HS-27A (cell line): ENCODE data around the gene LMX1A.
A peak's percentile ranks its signal among the peaks of the same experiment; 100 is the strongest.

ENCODE experiments used
- DNase-seq: peaks from one replicate; pipeline ENCODE4 v3.0.0-alpha.2; 2012; ENCODE audit warnings: low read depth, missing footprints

Gene LMX1A

DNA sequence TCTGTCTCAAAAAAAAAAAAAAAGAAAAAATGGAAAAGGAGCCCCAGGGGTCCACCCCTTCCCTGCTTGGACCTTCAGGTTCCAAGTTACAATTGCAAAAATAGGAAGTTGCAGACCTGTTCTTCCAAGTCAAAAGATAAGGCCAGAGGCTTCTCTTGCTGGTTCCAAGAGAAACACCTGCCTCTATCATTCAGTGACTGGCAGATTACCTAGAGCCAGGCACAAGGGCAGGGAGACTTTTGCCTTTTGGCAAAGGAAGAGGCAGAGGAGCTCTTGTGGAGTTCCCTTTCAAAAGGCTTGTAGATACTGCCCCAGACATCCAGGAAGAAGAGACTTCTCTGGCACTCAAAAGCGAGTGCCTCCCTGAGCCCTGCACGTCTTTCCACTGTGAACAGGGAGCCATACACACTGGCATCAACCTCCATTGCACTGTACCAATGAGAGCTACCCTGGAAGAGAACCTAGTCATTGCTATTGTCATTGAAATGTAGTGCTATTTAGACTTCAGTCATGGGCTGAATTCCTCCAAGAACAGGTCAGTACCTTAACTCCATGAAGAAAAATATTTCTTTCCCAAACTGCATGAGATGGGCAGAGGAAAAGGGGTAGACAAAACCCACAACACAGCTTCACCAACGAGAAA is 91.2 kb downstream of the LMX1A start:
- no peak for DNase-seq

DNA sequence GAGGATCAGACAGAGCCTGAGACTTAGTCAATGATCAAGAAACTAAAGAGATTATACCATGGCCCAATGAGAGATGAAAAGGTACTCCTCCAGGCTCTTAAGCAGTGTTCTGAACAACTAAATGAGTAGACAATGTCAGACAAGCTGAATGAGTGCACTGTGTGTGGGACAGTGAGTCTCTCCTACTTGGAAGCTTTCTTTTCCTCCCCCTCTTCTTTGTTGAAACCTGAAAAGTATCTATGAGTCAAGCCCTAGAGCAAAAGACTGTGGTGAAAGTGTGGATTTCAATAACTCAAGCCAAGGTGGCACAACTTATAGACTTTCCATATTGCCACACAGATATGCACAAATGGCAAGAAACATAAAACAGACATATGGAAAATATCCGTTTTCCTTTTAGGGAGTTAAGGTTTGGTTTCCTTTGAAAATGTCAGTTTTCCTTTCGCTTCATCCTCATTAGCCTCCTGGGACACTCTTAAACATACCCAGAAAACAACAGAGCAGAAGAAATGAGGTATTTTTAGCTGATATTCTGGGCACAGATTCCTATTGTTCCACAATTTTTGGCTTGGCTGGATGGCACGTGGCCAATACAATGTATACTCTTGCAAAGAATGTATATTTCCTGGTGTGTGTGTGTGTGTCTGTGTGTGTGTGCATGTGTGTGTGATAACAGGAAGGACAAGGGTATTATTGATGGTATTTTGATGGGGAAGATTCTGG is 96.6 kb downstream of the LMX1A start:
- no peak for DNase-seq

DNA sequence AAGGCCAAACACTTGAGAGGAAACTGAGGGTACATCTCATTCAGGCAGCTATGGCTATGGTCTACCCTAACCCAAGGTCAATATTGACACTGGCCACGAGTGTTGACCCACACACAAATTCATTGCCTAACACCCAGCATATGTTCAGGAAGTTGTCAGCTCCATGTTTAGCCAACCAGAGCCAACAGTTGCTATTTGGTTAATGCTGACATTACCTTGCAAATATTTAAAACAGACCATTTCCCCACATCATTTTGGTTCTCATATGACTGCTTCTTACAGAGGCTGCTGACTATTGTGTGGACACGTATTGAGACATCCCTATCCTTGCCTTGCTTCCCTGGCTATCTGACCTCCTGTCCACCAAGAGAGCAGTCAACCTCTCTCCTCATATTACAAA is 97.3 kb downstream of the LMX1A start:
- no peak for DNase-seq

DNA sequence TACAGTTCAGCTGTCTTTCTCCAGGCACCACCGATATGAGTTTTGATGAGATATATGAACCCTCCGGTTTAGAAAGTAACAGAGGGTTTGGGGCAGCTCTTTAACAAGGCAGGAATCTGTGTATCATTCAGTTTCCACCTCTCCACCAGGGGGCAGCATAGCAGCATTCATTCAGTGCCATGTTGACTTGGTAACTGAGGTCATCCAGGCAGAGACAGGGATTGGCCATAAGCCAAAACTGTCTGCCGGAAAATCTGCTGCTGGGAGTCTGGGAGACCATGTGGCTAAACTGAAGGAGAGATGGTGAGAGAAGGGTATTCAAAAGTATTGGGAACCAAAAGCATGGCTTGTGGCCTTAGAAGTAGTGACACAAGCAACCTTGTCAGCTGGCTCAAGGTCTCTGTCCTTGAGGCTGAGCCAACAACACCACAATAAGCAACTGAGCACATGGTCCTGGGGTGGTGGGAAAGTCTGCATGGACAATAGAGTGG is 98.5 kb downstream of the LMX1A start:
- peak; percentile 11 for DNase-seq

DNA sequence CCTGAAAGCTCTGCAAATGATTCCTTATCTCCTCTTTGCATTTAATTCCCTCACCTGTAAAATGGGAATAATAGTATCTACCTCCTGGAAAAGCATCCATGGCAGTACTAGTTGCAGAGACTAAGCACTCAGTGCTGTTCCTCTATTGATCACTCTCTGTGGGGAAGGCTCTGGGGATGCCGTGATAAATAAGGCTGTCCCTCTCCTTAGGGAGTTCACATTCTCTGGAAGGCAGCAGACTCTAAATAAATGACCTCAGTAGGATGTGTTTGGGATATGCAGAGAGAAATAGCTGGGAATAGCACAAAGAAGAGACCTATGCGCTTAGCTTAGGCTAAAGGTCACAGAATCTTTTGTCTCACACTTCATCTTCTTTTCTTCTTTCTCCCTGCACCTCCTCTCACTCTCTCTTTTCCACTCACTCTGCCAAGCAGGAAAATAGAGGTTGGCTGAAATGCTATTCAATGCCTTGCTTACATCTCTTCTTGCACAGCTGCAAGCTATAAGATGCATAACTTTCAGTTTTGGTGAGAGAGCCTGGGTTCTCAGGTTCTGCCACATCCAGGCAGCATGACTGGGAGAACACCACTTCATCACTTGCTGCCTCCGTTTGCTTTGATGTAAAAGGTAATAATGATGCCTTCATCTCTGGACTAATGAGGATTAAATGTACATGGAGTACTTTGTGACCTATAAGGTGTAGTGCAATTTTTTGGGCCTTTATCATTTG is 101.5 kb downstream of the LMX1A start:
- DNase-seq: no peak

DNA sequence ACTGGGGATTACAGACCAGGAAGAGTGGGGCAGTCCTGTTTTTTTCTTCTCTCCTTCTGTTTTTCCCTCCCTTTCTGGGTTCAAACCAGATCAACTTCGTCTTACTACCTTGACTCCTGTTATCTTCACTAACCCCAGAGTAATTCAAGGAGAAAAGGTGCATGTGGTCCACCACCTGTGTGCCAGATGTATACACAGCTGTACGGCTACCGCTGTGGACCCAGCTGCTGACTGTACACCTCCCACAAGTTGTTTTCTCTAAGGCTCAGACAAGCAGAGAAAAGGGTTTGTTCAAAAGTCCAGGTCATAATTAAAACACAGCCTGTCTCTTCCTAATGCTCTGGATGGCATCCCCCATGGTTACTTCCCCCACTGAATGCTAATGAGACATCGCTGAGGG is 102.1 kb downstream of the LMX1A start:
- DNase-seq: no peak

DNA sequence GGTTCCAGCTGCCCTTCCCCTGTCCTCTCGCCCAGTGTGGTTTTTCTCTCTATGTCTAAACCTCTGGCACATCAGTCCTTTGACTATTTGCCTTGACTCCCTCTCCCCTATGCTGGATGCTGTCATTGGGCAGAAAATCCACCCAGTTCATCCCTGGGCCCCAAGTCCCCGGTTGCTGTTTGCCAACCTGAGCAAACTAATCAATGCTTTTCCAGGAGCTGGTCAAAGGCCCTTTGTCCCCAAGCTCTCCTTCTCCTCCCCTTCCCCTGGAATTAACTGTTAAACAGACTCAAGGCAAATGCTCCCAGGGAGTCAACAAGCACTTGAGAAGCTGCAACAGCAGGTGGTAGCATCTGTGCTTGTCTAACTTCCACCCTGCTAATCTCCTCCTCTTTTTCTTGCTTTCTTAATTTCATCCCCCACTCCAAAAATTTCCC is 102.7 kb downstream of the LMX1A start:
- no peak for DNase-seq

DNA sequence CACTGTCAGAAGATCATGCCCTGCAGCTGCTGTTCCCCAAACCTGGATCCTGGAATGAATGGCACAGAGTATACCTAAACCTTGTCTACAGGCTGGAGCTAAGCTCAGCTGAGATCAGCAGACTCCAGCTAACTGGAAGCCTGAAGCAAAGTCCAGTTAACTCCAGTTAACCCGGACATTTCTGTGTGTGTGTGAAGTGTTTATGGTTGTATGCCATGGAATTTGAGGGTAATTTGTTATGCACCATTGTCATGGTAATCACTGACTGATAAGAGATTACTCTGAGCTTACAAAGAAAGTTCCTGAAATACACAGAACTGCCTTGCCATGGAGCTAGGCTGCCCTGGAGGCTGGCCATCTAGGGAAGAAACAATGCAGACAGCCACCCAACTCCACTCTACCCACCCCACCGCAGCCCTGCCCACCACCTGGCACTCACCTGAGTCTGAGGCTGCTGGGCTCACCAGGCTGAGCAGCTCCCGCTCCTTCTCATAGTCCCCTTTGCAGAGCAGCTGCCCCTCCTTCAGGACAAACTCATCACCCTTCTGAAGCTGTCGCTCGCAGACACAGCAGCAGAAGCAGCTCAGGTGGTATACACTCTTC is 107.4 kb downstream of the LMX1A start:
- no peak for DNase-seq

DNA sequence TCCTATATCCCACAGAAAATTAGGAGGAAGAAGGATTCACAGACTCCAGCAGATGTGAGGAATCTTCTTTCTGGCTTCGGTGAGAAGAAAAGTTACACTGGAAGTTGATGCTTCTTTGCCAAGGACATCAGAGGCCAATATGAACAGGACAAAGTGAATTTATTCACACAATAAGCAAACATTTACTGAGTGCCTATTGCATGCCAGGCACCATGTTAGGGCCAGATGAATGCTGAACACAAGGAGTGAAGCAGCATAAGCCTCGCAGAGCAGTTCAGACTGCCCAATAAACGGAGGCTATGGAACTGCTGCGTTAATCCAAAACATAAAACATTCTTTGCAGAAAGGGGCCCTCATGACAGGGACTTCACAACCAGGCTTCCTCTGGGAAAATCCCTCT is 114.6 kb downstream of the LMX1A start:
- no peak for DNase-seq

DNA sequence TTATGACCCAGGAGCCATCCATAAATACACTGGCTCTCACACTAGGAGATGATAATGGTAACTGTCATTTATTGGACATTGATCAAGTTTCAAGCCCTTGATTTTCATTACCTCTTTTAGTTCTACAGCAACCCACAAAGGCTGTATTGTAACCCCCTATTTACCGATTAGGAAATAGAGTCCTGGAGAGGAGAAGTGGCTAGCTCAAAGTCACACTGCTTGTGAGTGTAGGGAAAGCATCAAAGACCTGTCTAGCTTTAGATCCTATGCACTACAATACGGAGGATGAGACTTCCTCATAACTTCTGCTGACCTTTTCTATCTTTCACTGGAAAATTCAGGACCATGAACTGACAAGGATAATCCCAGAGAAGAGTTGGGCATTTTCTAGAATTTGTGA is 115.2 kb downstream of the LMX1A start:
- no peak for DNase-seq

DNA sequence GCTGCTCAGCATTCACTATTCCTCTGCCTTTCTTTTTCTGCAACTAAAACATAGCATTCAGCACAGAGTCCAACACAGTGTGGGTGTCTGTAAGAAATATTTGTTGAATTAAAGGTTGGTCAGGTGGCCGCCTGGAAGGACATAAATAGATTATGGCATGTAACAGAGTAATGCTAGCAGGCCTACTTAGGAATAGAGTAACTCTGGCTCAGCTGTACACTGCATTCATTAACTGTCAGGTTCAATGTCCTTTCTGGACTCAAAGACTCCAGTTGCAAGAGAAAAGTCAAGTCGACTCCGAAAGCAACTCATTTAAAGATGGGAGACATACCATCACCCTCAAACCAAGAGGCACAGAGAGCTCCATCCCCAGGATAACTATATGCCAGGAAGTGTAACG is 116.0 kb downstream of the LMX1A start:
- no peak for DNase-seq

DNA sequence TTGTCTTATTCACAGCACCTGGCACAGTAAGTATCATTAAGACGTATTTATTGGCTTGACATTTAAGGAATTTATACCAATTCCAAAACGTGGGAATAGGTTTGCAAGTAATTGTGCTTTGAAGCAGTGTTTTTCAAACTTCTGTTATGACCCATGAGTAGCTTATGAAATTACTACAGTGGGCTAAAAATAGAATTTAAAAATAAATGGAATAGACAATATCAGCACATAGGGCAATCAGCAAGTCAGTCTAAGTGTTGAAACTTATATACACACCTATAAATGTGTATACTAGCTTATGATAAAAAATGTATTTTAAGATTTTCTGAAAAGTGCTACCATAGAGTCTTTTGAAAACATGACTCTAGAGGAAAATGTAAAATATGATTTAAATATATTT is 116.6 kb downstream of the LMX1A start:
- no peak for DNase-seq

DNA sequence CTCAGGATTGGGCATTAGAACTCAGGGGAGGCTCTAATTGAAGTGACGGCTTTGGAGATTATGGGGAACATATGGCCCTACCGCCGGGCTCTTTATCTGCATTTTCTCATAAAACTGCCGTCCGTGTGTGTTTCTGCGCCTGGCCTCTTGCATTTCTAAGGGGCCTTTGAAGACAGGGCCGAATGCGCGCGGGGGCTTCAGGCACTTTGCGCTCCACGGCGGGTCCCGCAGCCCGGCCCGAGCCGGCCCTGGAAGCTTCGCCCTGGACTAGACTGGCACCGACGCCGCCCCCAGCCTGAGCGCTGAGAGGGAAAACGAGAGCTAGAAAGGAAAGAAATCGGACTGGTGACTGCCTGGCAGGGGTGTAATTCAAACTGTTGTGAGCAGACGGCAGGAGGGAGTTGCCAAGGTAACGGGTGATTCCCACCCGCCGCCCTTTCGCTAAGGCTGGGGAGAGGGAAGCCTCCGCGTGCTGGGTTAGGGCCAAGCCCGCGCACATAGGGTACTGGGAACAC is 120.7 kb downstream of the LMX1A start:
- no peak for DNase-seq

DNA sequence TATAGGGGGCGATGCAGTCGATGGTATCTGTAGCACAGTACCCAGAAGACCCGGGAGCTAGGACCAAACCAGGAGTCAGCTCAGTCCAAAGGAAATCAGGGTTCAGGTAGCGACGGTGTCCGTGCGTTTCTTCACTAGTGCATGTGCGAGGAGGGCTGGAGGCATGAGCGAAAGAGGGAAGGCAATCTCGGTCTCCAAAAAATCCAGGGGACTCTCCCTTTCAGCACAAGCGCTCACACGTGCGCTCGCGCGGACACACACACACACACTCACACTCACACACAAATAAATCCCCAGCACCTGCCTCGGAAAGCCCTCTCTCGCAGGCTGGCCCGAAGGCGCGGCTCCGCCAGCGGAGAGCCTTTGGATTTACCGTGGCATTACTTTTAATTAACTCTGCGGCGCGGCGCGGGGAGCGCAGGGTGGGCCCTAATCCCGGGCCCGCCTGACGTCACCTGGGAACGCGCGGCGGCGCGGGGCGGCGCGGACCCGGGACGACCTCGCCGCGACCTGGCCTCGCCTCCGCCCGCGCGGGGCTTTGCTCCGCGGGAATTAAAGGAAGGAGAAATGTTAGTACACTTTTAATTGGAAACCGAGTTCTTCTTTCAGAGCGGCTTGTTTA is 121.2 kb downstream of the LMX1A start:
- DNase-seq: no peak

DNA sequence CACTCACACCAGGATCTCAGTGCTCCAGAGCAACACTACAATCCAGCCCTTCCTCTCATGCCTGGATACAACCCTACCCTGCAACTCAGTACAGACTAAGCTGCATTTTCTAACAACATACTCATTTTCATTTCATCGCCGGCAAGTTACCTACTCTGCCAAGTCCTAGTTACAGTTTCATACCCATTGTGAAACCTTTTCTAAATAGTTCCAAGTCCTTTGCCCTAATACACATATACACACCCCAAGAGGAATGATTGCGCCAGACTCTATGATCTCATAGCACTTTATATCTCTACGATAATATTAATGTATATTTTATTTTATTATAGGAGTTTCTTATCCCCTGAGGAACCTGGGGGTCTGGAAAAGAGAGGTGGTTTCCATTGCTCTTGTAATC is 122.4 kb downstream of the LMX1A start:
- DNase-seq: no peak

DNA sequence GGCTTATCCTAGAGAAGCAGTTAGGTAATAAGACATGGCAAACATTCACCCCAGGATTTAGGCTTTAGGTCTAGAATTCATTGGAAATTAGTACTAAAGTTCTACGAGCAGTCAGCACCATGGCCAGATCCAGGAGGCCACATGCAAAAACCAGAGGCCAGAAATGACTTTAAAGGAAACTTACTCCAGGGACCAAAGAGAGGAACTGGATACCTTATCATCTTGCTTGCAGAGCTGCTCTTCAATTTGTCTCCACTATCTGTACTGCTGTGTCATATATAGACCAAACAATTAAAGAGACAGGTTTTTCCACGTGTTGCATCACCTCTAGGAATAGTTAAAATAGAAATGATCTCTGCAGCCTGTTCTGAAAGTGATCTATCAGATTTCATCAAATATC is 127.8 kb downstream of the LMX1A start:
- DNase-seq: no peak

DNA sequence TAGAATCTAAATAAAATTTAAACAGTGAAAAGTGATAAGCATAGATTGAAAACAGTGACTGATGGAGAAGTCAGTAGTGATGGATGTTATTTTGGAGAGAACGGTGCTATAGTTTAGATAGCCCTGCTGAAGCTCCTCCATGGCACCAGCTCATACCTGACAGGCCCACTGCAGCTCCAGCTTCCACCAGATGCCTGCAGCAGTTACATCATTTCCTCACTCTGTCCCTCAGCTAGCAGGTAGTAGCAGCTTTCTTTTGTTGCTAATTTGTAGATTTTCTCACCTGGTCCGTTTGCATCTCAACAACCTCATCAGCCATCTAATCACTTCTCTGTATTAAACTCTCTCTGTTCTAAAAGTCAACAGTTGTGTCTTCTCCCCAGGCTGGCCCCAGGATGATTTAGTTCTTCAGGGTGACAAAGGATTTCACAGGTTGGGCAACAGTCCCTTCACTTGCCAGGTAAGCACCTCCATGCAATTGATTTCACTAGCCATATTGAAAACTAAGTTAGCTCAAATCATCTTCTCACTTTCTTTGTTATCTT is 128.3 kb downstream of the LMX1A start:
- DNase-seq: no peak

DNA sequence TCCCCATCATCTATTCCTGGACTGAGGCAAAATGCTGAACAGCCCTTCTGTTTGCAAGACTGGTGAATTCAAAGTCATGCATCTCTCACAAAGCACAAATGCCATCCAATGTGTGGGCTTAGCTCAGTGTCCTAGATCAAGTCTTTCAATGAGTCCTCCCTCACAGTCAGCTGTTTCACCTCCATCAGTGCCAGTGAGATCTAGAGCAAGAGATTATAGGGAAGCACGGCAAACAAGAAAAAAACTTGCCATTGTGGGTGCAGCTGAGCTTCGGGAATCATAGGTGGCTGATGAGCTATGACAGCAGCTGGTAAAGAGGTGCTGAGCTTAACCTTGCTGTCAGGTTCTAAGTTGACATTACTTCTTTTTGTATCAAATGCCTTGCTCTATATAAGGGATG is 130.2 kb downstream of the LMX1A start:
- DNase-seq: no peak

DNA sequence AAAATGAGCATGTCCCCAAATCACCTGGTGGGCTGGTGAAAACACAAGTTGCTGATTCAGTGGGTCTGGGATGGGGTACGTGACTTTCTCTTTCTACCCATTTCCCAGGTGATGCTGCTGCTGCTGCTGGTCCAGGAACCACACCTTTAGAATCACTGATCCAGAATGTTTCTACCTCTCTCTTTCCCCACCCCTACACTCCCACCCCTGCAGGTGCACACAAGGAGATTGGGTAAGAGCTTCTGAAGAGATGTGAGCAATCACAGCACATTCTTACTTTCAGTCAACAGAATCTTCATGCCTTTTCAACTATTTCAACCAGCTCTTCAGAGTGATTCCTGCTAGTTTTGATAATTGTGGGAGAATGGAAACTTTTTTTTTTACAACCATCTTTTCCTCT is 130.9 kb downstream of the LMX1A start:
- no peak for DNase-seq

DNA sequence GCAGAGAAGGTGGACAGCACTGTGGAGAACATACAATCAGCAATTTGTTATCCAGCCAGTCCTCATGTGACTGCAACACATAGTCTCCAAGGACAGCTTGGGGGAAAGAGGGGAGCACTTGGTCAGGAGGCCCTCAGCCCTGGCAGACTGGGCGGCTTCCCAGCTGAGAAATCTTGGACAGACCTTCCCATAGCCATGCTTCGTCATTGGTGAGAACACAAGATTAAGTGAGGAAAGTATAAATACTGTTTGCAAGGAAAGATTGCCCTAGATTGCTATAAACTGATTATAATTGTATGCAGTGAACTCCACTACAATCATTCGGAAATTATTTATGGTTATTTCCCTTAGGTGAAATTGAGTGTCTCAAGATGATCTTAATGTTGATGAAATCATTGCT is 131.5 kb downstream of the LMX1A start:
- DNase-seq: no peak

DNA sequence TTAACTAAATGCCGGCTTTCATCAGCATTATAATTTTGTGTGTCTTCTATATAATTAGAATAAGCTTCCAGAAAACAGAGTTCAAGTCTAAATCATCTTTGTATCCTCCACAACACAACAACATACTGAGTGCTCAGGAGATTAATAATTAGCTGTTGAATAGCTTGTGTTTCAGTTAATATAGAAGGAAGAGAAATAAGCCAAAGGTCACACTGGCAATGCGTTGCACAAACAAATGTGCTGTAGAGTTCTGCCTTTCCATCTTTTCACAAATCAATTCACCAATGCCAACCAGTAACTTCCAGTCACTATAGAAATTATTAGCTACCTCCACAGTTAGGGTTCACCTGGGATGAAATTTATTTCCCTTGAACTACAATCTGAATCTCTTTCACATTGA is 132.0 kb downstream of the LMX1A start:
- DNase-seq: no peak

DNA sequence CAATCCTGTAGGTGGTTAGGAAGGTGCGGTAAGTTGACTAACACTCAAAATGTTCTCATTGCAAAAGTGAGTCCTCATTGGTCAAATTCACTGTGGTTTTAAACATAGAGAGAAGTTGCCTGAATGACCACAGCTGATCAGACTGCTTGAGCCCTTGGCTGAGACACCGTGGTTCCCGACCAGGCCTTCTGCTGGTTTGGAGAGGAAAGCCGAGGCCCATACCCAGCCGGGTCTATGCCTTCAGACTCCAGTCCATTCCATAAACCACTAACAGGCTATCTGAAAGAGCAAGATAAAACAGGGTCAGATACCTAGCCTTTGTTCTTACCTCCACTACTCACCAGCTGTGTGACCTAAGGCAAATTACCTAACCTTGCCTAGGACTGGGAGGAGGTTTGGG is 133.9 kb downstream of the LMX1A start:
- DNase-seq: no peak
